ENCODE data around the gene SCLY. TPM values are rescaled to one million over a fixed set of nuclear protein-coding genes. Genes with fewer than 3 reads are reported as not detected.

Gene SCLY
- total RNA-seq, 1 experiment from 2014 or later = 28.7 TPM

- H3K27ac ChIP-seq (ENCODE audit: low read depth, low read length) = no peak overlapping the region
- ATAC-seq (no peak), DNase-seq (ENCODE audit: low read depth, low spot score) (no peak)
- H2AFZ ChIP-seq (ENCODE audit: low read depth, low read length, poor library complexity, severe bottlenecking) = no peak overlapping the region
- BruUV-seq (replicated peaks) = no TSS peak
- no peak overlapping the region for H3K4me3 ChIP-seq (replicated peaks in 1 of 2; ENCODE audit: low read depth in 1 of 2, low read length in 2 of 2)
- TF ChIP-seq SRF (IDR thresholded peaks at IDR 0.05; ENCODE audit: low read depth) = no peak
- TF ChIP-seq CTCF (IDR thresholded peaks at IDR 0.05 in 2 of 3, conservative IDR thresholded peaks at IDR 0.05 in 1 of 3; ENCODE audit: borderline replicate concordance in 1 of 3, insufficient read depth in 1 of 3, low read depth in 2 of 3, low read length in 2 of 3) = no peak
- no peak for TF ChIP-seq SIN3A (IDR thresholded peaks at IDR 0.05; ENCODE audit: low read depth)
- no peak for TF ChIP-seq YY1 (IDR thresholded peaks at IDR 0.05; ENCODE audit: extremely low read depth, insufficient replicate concordance, low read depth, low read length)
- no peak for TF ChIP-seq MAX (IDR thresholded peaks at IDR 0.05)
- no peak for TF ChIP-seq EGR1 (IDR thresholded peaks at IDR 0.05; ENCODE audit: low read depth)
- TF ChIP-seq EZH2phosphoT487 (IDR thresholded peaks at IDR 0.05; ENCODE audit: borderline replicate concordance) = no peak
- H3K9me3 ChIP-seq (ENCODE audit: control insufficient read depth in 1 of 2, insufficient read depth in 1 of 2, low read depth in 1 of 2, low read length in 2 of 2) = peaks cover 0 to 10% of the 10 kb centered on the region in 2 experiments; a peak in 1 of 4 replicates
- no peaks in the 10 kb centered on the region for H3K4me1 ChIP-seq (ENCODE audit: control insufficient read depth in 1 of 2, insufficient read depth in 2 of 2, low read length in 2 of 2)
- RAD21 ChIA-PET (ENCODE audit: low non-redundant PET in 1 of 2, low total read pairs in 2 of 2, uncharacterized antibody in 2 of 2, unreplicated experiment in 2 of 2) = no interaction called here
- H3K27me3 ChIP-seq (ENCODE audit: insufficient read depth, low read length) = no peaks in the 10 kb centered on the region; the same call in 1 of the 2 replicates
- H3K9ac ChIP-seq (ENCODE audit: low read length) = no peak overlapping the region
- H3K36me3 ChIP-seq (ENCODE audit: control insufficient read depth in 1 of 2, insufficient read depth in 2 of 2, low read length in 2 of 2) = no peaks in the 10 kb centered on the region
- intact Hi-C loops (cut with micrococcal nuclease) = no loop called here
- H4K20me1 ChIP-seq (ENCODE audit: insufficient read depth) = no peaks in the 10 kb centered on the region
- H3K79me2 ChIP-seq (ENCODE audit: insufficient read depth, low read length) = no peaks in the 10 kb centered on the region
- CTCF ChIA-PET = no interaction called here
- no peaks in the 10 kb centered on the region for H3K9me2 ChIP-seq (ENCODE audit: insufficient read depth)
- POLR2A ChIA-PET = no interaction called here
- H3K4me2 ChIP-seq (ENCODE audit: low read length) = no peak overlapping the region
These were observed 63.2 kb downstream of the SCLY start for GRCh38 chr2:238123991-238124470.
